SK-N-MC (cell line): Measurements from ENCODE around the gene PDE11A.

Experiments used
- EZH2 ChIP-seq: fragments of 200-600 bp; sonication (generic); IDR thresholded peaks from one replicate; pipeline ENCODE4 v1.6.1; 2017; ENCODE audit warnings: antibody characterized with exemption
- POLR2AphosphoS5 ChIP-seq: IDR thresholded peaks from 2 replicates; pipeline ENCODE4 v1.6.1; 2012; ENCODE audit warnings: mild to moderate bottlenecking, low read depth, low read length, borderline replicate concordance

- TF ChIP-seq POLR2AphosphoS5 = no peak
- no peak for TF ChIP-seq EZH2
These were observed 344.8 kb downstream of the PDE11A start for GRCh38 chr2:177727577-177728398.
